Loucy (cell line): ENCODE data around the gene TNFRSF13B.

Experiments
- H2AFZ ChIP-seq: fragments of 200-600 bp; sonication (generic); 2 replicates; pipeline ENCODE4 v1.6.0; 2016; ENCODE audit warnings: antibody characterized with exemption, mild to moderate bottlenecking, low read length, moderate library complexity
- H3F3A ChIP-seq: fragments of 200-600 bp; 2 replicates; pipeline ENCODE4 v1.6.0; 2016; ENCODE audit warnings: antibody characterized with exemption, low read depth, mild to moderate bottlenecking
- H3K27me3 ChIP-seq: fragments of 200-600 bp; sonication (generic); 2 replicates; pipeline ENCODE4 v1.6.1; 2014; ENCODE audit warnings: low read length, mild to moderate bottlenecking; ENCODE audit not compliant: insufficient read depth, poor library complexity, severe bottlenecking
- H3K36me3 ChIP-seq: fragments of 200-600 bp; sonication (generic); 2 replicates; pipeline ENCODE4 v1.6.1; 2016; ENCODE audit warnings: low read length; ENCODE audit not compliant: insufficient read depth
- H3K4me1 ChIP-seq: fragments of 200-600 bp; sonication (generic); 2 replicates; pipeline ENCODE4 v1.5.1; 2014; ENCODE audit warnings: low read length, mild to moderate bottlenecking; ENCODE audit not compliant: insufficient read depth, poor library complexity, severe bottlenecking
- H3K4me2 ChIP-seq: fragments of 200-600 bp; sonication (generic); 2 replicates; pipeline ENCODE4 v1.6.0; 2014; ENCODE audit warnings: antibody characterized with exemption, low read length, low read depth, mild to moderate bottlenecking; ENCODE audit not compliant: poor library complexity, severe bottlenecking
- H3K4me3 ChIP-seq: fragments of 200-600 bp; sonication (generic); 2 replicates; pipeline ENCODE4 v1.5.1; 2014; ENCODE audit warnings: low read length, mild to moderate bottlenecking, mixed read lengths; ENCODE audit not compliant: poor library complexity, severe bottlenecking
- H3K79me2 ChIP-seq: fragments of 200-600 bp; sonication (generic); 2 replicates; pipeline ENCODE4 v1.6.1; 2014; ENCODE audit warnings: low read length; ENCODE audit not compliant: insufficient read depth
- H3K9ac ChIP-seq: fragments of 200-600 bp; sonication (generic); 2 replicates; pipeline ENCODE4 v1.6.0; 2014; ENCODE audit warnings: mild to moderate bottlenecking, low read depth, low read length, moderate library complexity; ENCODE audit not compliant: poor library complexity, severe bottlenecking
- H3K9me2 ChIP-seq: fragments of 200-600 bp; sonication (generic); replicated peaks from 2 replicates; pipeline ENCODE4 v1.6.1; 2016; ENCODE audit warnings: low read depth, low read length, mixed read lengths
- H3K9me3 ChIP-seq: fragments of 200-600 bp; sonication (generic); 2 replicates; pipeline ENCODE4 v1.6.1; 2014; ENCODE audit warnings: mild to moderate bottlenecking, antibody characterized with exemption, low read length, low read depth; ENCODE audit not compliant: insufficient read depth
- H4K20me1 ChIP-seq: fragments of 200-600 bp; sonication (generic); 2 replicates; pipeline ENCODE4 v1.6.0; 2014; ENCODE audit warnings: antibody characterized with exemption, low read length, mild to moderate bottlenecking; ENCODE audit not compliant: insufficient read depth, poor library complexity, severe bottlenecking
- CTCF ChIP-seq: fragments of 200-600 bp; sonication (generic); conservative IDR thresholded peaks from 2 replicates; pipeline ENCODE4 v1.5.1; 2014; ENCODE audit warnings: mild to moderate bottlenecking, antibody characterized with exemption, low read length
- EZH2phosphoT487 ChIP-seq: fragments of 200-600 bp; IDR thresholded peaks from 2 replicates; pipeline ENCODE4 v1.6.1; 2018; ENCODE audit warnings: antibody characterized with exemption, mild to moderate bottlenecking, moderate library complexity, borderline replicate concordance

TNFRSF13B gene

GRCh38 chr17:16944334-16945135 is 27.4 kb downstream of the TNFRSF13B start:
- H3K9ac ChIP-seq: no peak overlapping the region
- no peak overlapping the region for H3K4me3 ChIP-seq
- H3K36me3 ChIP-seq: no peaks in the 10 kb centered on the region
- no peaks in the 10 kb centered on the region for H3K9me2 ChIP-seq
- TF ChIP-seq EZH2phosphoT487 (no peak), CTCF (no peak)
- no peaks in the 10 kb centered on the region for H3K9me3 ChIP-seq
- no peaks in the 10 kb centered on the region for H3K4me1 ChIP-seq
- no peaks in the 10 kb centered on the region for H3F3A ChIP-seq
- no peak overlapping the region for H2AFZ ChIP-seq
- H4K20me1 ChIP-seq: no peaks in the 10 kb centered on the region
- H3K79me2 ChIP-seq: no peaks in the 10 kb centered on the region
- no peak overlapping the region for H3K4me2 ChIP-seq
- no peaks in the 10 kb centered on the region for H3K27me3 ChIP-seq

GRCh38 chr17:16943541-16944333 is 28.2 kb downstream of the TNFRSF13B start:
- H3K4me3 ChIP-seq: no peak overlapping the region
- H3K4me2 ChIP-seq: no peak overlapping the region
- no peaks in the 10 kb centered on the region for H3K9me2 ChIP-seq
- no peaks in the 10 kb centered on the region for H4K20me1 ChIP-seq
- no peak overlapping the region for H2AFZ ChIP-seq
- no peaks in the 10 kb centered on the region for H3F3A ChIP-seq
- no peaks in the 10 kb centered on the region for H3K79me2 ChIP-seq
- peaks cover 7% of the 10 kb centered on the region for H3K4me1 ChIP-seq
- H3K36me3 ChIP-seq: no peaks in the 10 kb centered on the region
- H3K9me3 ChIP-seq: no peaks in the 10 kb centered on the region
- H3K27me3 ChIP-seq: no peaks in the 10 kb centered on the region
- TF ChIP-seq EZH2phosphoT487: no peak
- TF ChIP-seq CTCF: no peak
- H3K9ac ChIP-seq: no peak overlapping the region

- Histone ChIP-seq H3F3A (no peaks in the 10 kb centered on the region), H2AFZ (no peak overlapping the region), H3K4me2 (no peak overlapping the region), H3K9me2 (no peaks in the 10 kb centered on the region), H3K4me1 (peaks cover 11% of the 10 kb centered on the region), H3K27me3 (no peaks in the 10 kb centered on the region), H3K79me2 (no peaks in the 10 kb centered on the region), H4K20me1 (no peaks in the 10 kb centered on the region), H3K4me3 (no peak overlapping the region), H3K9ac (no peak overlapping the region), H3K9me3 (no peaks in the 10 kb centered on the region), H3K36me3 (no peaks in the 10 kb centered on the region)
- TF ChIP-seq EZH2phosphoT487: no peak
Observed at GRCh38 chr17:16943032-16943352, 28.9 kb downstream of the TNFRSF13B start.
